Activated T-helper 2 cell treated with anti-CD3 and anti-CD28 coated beads, Interferon-gamma antibody, Interleukin-2, Interleukin-4, amounts not matched to agents 10 μg/mL and 5 μg/mL and 100 μg/mL, durations not matched to agents 14 hours and 24 hours and 36 hours (primary cell): Measurements from ENCODE around the gene SMG9. TPM values are rescaled to one million over a fixed set of nuclear protein-coding genes. Genes with fewer than 3 reads are reported as not detected.

Experiments
- DNase-seq: peaks from one replicate; pipeline ENCODE4 v3.0.0; 2021; ENCODE audit warnings: low spot score
- H3K27ac Mint-ChIP-seq: one replicate; pipeline ENCODE4 v1.8.0; 2021; ENCODE audit warnings: mixed read lengths
- H3K27me3 Mint-ChIP-seq: one replicate; pipeline ENCODE4 v1.8.0; 2021; ENCODE audit warnings: low read depth, mixed read lengths
- H3K36me3 Mint-ChIP-seq: one replicate; pipeline ENCODE4 v1.8.0; 2021; ENCODE audit warnings: low read depth, mixed read lengths
- H3K4me1 Mint-ChIP-seq: one replicate; pipeline ENCODE4 v1.8.0; 2021; ENCODE audit warnings: low read depth, mixed read lengths
- H3K4me3 Mint-ChIP-seq: one replicate; pipeline ENCODE4 v1.8.0; 2021; ENCODE audit warnings: low read depth, mild to moderate bottlenecking, moderate library complexity, mixed read lengths
- H3K9me3 Mint-ChIP-seq: one replicate; pipeline ENCODE4 v1.8.0; 2021; ENCODE audit warnings: mixed read lengths
- intact Hi-C: fragments of 100-400 bp; cut with micrococcal nuclease; formaldehyde crosslinking; loops from one replicate; pipeline ENCODE4 v1.15.1; 2023
- total RNA-seq: library from RNA; stranded (reverse); gene quantifications from 2 replicates; pipeline ENCODE4 v1.2.3, GENCODE V29; 2022

Gene SMG9
- total RNA-seq, 1 donor from 2014 or later = 69.1 TPM

DNA sequence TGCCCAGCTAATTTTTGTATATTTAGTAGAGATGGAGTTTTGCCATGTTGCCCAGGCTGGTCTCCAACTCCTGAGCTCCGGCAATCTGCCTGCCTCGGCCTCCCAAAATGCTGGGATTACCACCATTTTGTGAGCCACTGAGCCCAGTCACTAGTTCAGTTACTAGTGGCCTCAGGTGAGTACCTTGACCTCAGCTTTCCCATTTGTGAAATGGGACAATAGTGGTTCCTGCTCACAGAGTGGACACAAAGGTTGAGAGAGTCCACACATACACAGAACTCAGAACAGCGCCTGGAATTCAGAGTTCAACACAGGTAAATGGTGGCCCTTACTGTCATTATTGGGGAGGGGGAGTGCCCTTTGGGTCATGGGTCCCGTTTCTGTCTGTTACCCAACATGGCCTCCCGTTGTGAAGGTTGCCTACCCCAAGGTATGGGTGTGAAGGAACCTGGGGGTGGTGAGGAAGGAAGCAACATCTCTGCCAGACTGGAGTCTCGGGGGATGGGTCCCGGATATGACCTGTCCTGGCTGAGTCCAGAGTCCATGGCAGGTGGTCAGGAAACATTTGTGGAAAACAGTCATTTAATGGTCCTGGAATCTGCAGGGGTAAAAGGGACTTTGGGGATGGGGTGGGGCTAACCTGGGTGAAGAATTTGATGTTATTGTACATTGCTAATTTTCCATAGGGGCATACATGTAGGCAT is 50.6 kb downstream of the SMG9 start:
- Mint-ChIP-seq H3K4me3 (no peak overlapping the region), H3K36me3 (no peaks in the 10 kb centered on the region), H3K27ac (no peak overlapping the region), H3K27me3 (peaks cover 12% of the 10 kb centered on the region), H3K4me1 (peaks cover 21% of the 10 kb centered on the region), H3K9me3 (peaks cover 11% of the 10 kb centered on the region)
- intact Hi-C loops = loop anchor here (5.0 kb wide), 1 partner anchor 48 kb away; the partner anchor contains the start of gene SMG9
- no peak for DNase-seq

GRCh38 chr19:43700395-43701000 is 54.3 kb downstream of the SMG9 start:
- no peak for DNase-seq
- Mint-ChIP-seq H3K36me3 (no peaks in the 10 kb centered on the region), H3K27me3 (peaks cover 19% of the 10 kb centered on the region), H3K4me3 (peak overlapping the region; percentile 82), H3K27ac (peak overlapping the region; percentile 96), H3K9me3 (peaks cover 4% of the 10 kb centered on the region), H3K4me1 (peaks cover 21% of the 10 kb centered on the region)
- intact Hi-C loops = loop anchor here (2.0 to 5.0 kb wide), 2 partner anchors 32 to 52 kb away; partner anchors contain the start of gene SMG9

DNA sequence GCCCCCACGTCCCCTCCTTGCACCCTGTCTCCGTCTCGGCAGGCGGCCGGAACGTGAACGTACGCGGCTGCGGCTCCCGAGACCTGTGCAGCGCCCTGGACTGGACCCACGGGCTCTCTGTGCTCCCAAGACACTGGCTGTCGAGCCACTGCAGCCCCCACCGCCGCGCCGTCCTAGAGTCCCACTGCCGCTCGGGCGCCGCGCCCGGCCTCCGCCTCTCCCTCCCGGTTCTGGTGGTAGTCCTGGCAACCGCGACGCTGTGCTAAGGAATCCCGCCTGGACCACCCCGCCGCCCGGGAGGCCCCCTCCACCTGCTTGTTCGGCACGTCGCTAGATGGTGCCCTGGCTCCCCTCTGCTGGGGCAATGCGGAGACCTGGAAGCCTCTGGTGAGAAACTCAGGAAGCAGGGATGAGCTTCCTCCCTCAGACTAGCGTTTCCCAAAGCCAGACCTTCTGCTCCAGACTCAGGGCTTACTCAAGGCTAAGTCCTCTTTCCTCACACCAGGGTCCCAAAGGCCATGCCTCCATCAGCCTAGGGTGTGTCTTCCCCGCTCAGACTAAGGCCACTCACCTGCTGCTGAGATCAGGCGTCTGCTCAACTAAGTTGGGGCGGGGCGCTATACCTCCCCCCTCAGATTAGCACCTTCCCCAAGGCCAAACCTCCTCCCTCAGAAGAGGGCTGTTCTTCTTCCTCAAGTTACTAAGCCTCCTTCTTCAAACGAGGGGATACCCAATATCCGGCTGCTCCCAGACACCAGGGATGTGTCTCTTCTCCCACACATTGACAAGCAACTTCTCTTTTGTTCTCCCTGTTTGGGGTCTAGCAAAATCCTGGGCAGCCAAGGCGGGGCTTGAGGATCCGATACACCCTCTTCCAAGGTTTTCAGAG is 55.0 kb downstream of the SMG9 start:
- peaks cover 21% of the 10 kb centered on the region for H3K4me1 Mint-ChIP-seq
- H3K9me3 Mint-ChIP-seq = peaks cover 8% of the 10 kb centered on the region
- H3K27me3 Mint-ChIP-seq = peaks cover 19% of the 10 kb centered on the region
- peak overlapping the region; percentile 82 for H3K4me3 Mint-ChIP-seq
- no peak for DNase-seq
- intact Hi-C loops = loop anchor here (2.0 to 5.0 kb wide), 2 partner anchors 31 to 53 kb away; partner anchors contain the start of gene SMG9
- H3K27ac Mint-ChIP-seq = peak overlapping the region; percentile 52
- no peaks in the 10 kb centered on the region for H3K36me3 Mint-ChIP-seq

DNA sequence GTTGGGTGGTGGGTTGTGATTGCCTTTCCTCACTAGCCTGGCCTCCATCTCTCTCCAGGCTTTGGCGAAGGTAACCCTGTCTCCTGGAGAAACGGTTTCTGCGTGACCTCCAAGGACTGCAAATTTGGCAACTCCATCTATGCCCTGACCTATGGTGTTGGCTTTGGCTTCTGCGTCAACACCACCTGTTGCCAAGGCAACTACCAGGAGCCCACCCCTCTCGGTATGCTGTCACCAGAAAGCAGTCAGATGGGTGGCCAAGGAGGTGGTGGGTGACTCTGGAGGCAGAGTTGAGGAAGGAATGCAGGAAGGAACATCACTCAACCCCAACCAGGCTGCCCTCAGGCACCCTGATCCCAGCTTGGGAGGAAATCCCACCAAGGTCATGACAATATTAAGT is 57.5 kb downstream of the SMG9 start:
- no peak overlapping the region for H3K4me3 Mint-ChIP-seq
- intact Hi-C loops = no loop called here
- peaks cover 20% of the 10 kb centered on the region for H3K4me1 Mint-ChIP-seq
- DNase-seq = no peak
- no peak overlapping the region for H3K27ac Mint-ChIP-seq
- peaks cover 16% of the 10 kb centered on the region for H3K27me3 Mint-ChIP-seq
- H3K36me3 Mint-ChIP-seq = no peaks in the 10 kb centered on the region
- peaks cover 12% of the 10 kb centered on the region for H3K9me3 Mint-ChIP-seq

- no peaks in the 10 kb centered on the region for H3K36me3 Mint-ChIP-seq
- no peak overlapping the region for H3K4me3 Mint-ChIP-seq
- peaks cover 18% of the 10 kb centered on the region for H3K9me3 Mint-ChIP-seq
- H3K4me1 Mint-ChIP-seq = peaks cover 12% of the 10 kb centered on the region
- peaks cover 16% of the 10 kb centered on the region for H3K27me3 Mint-ChIP-seq
- intact Hi-C loops = no loop called here
- no peak for DNase-seq
- no peak overlapping the region for H3K27ac Mint-ChIP-seq
These were observed 58.6 kb downstream of the SMG9 start for GRCh38 chr19:43695985-43696704.

DNA sequence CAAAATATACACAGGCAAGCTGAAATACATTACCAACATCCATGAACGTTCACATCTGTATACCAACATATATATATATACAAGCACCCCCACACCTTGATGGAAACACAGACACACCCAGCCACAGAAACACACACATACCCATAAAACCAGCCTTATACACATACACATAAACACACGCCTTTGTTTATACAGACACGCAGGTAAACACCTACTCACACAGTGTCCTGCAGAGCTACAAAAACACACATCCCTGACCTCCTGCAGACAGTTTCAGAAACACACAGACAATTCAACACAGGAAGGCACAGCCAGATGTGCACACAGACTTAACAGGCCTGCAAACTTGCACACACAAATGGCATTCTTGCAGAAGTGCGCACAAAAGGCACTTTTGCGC is 60.2 kb downstream of the SMG9 start:
- intact Hi-C loops = no loop called here
- DNase-seq = no peak
- H3K27ac Mint-ChIP-seq = no peak overlapping the region
- H3K4me1 Mint-ChIP-seq = no peaks in the 10 kb centered on the region
- H3K4me3 Mint-ChIP-seq = no peak overlapping the region
- no peaks in the 10 kb centered on the region for H3K36me3 Mint-ChIP-seq
- H3K9me3 Mint-ChIP-seq = peaks cover 26% of the 10 kb centered on the region
- peaks cover 8% of the 10 kb centered on the region for H3K27me3 Mint-ChIP-seq

DNA sequence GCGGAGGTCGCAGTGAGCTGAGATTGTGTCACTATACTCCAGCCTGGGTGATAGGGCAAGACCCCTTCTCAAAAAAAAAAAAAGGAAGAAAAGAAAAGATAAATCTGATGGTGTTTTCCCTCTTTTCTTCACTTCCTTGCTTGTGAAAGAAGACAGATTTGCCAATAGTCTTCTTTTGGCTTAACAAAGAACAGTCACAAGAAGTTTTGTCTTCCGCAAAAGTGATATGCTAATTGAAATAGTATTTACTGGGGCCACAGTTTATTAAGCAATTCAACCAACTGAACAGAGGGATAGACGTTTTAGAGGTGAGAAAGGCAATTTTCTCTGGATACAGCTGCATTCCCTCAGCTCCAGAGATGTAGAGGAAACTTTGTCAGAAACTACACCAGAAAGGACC is 61.9 kb downstream of the SMG9 start:
- DNase-seq = no peak
- Mint-ChIP-seq H3K27me3 (peaks cover 5% of the 10 kb centered on the region), H3K27ac (no peak overlapping the region), H3K36me3 (no peaks in the 10 kb centered on the region), H3K9me3 (peaks cover 26% of the 10 kb centered on the region), H3K4me3 (no peak overlapping the region), H3K4me1 (no peaks in the 10 kb centered on the region)
- intact Hi-C loops = no loop called here

DNA sequence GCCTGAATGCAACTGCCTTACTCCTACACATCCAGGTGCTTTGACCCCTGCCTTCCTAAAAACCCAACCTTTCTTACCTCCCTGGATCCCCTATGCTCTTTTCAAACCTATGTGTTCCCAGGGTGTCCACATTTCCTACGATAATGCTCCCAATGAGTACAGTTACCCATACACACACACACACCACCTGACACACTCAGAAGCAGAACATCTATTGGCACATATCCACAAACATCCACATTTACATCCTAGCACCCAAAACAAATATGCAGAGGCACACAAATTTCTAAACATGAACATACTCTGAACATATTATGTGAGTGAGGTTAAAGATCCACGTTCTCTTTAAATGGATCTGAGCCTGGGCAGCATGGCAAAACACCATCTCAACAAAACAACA is 62.4 kb downstream of the SMG9 start:
- peaks cover 5% of the 10 kb centered on the region for H3K27me3 Mint-ChIP-seq
- intact Hi-C loops = no loop called here
- H3K36me3 Mint-ChIP-seq = no peaks in the 10 kb centered on the region
- H3K27ac Mint-ChIP-seq = no peak overlapping the region
- DNase-seq = no peak
- no peaks in the 10 kb centered on the region for H3K4me1 Mint-ChIP-seq
- H3K9me3 Mint-ChIP-seq = peaks cover 26% of the 10 kb centered on the region
- H3K4me3 Mint-ChIP-seq = no peak overlapping the region

- no peaks in the 10 kb centered on the region for H3K27me3 Mint-ChIP-seq
- H3K4me1 Mint-ChIP-seq = no peaks in the 10 kb centered on the region
- intact Hi-C loops = no loop called here
- H3K36me3 Mint-ChIP-seq = no peaks in the 10 kb centered on the region
- H3K4me3 Mint-ChIP-seq = no peak overlapping the region
- no peak overlapping the region for H3K27ac Mint-ChIP-seq
- no peak for DNase-seq
- peaks cover 26% of the 10 kb centered on the region for H3K9me3 Mint-ChIP-seq
These were observed 63.0 kb downstream of the SMG9 start for GRCh38 chr19:43691755-43692154.

DNA sequence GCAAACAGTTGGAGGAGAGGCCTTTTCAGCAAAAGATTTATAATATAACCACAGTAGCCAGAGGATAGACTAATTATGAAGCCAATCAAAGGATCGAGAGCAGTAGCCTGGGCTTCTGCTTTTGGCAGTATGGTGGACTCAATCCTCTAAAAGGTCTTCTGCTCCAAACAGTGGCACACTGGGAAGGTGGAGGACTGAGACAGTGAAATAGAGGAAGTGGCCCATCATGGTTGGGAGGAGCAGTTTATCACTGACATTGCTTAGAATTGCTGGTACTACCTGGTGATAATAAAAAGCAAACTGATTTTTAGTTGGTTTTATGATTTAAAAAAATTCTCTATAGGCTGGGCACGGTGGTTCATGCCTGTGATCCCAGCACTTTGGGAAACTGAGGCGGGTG is 63.9 kb downstream of the SMG9 start:
- Mint-ChIP-seq H3K4me3 (no peak overlapping the region), H3K27me3 (no peaks in the 10 kb centered on the region), H3K9me3 (peaks cover 26% of the 10 kb centered on the region), H3K4me1 (no peaks in the 10 kb centered on the region), H3K36me3 (no peaks in the 10 kb centered on the region), H3K27ac (no peak overlapping the region)
- intact Hi-C loops = no loop called here
- DNase-seq = no peak

GRCh38 chr19:43690444-43690843 is 64.3 kb downstream of the SMG9 start:
- H3K4me1 Mint-ChIP-seq = no peaks in the 10 kb centered on the region

DNA sequence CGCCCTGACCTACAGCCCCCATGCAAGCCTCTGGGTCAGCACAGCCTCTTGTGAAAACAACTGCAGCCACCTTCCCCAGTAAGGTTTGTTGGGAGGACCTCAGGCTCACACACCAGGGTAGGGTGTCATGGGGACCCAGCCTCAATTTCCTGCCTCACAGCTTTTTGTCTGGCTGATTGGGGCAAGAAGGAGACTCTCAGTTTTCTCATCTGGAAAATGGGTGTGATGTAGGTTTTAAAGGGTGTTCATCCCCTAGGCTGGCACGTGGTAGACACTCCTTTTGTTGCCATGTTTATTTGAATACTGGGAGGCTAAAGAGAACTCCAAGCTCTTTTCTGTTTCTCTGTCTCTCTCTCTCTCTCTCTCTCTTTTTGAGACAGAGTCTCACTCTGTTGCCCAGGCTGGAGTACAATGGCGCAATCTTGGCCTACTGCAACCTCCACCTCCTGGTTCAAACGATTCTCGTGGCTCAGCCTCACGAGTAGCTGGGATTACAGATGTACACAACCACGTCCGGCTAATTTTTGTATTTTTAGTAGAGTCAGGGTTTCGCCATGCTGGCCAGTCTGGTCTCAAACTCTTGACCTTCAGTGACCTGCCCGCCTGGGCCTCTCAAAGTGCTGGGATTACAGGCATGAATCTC is 66.6 kb downstream of the SMG9 start:
- Mint-ChIP-seq H3K36me3 (no peaks in the 10 kb centered on the region), H3K27ac (no peak overlapping the region), H3K9me3 (peaks cover 22% of the 10 kb centered on the region), H3K27me3 (no peaks in the 10 kb centered on the region), H3K4me1 (no peaks in the 10 kb centered on the region), H3K4me3 (no peak overlapping the region)
- DNase-seq = no peak
- intact Hi-C loops = no loop called here

More at GRCh38 chr19:43690444-43690843, 64.3 kb downstream of the SMG9 start:
- DNase-seq = no peak
- Mint-ChIP-seq H3K27me3 (no peaks in the 10 kb centered on the region), H3K27ac (no peak overlapping the region), H3K36me3 (no peaks in the 10 kb centered on the region), H3K4me3 (no peak overlapping the region), H3K9me3 (peaks cover 26% of the 10 kb centered on the region)
- intact Hi-C loops = no loop called here
